Lower leg skin (tissue), 4 donors: ENCODE measurements around the gene GRK1. TPM values are rescaled to one million over a fixed set of nuclear protein-coding genes. Genes with fewer than 3 reads are reported as not detected.

ENCODE experiments used
- DNase-seq, 2 donors: peaks; one replicate each; pipeline ENCODE4 v3.0.0-alpha.2; 2019; ENCODE audit warnings: low spot score in 2 of 2
- H3K4me3 ChIP-seq: fragments of 200-600 bp; sonication (generic); 2 replicates; pipeline ENCODE4 v1.5.1; 2017; ENCODE audit warnings: mild to moderate bottlenecking, low read depth; ENCODE audit not compliant: poor library complexity, severe bottlenecking
- CTCF ChIP-seq, 3 donors: fragments of 450-650 bp; IDR thresholded peaks; one replicate each; pipeline ENCODE4 v1.5.1; 2016; ENCODE audit warnings: antibody characterized with exemption in 3 of 3, mild to moderate bottlenecking in 3 of 3, moderate library complexity in 2 of 3
- POLR2A ChIP-seq, 2 donors: fragments of 450-650 bp; IDR thresholded peaks; one replicate each; pipeline ENCODE4 v1.6.1; 2016 to 2017; ENCODE audit warnings: antibody characterized with exemption in 2 of 2, mild to moderate bottlenecking in 1 of 2, moderate library complexity in 1 of 2
- WGBS, 2 donors: methylation state at CpG; one replicate each; pipeline ENCODE4 v1.1.5; 2018; 5-methylcytosine and 5-hydroxymethylcytosine counted together
- intact Hi-C: fragments of 100-400 bp; cut with DNase I; formaldehyde crosslinking; loops from one replicate; pipeline ENCODE4 v1.15.0; 2023; ENCODE audit warnings: low total_unique reads
- total RNA-seq, 4 donors: library from RNA; depleted of rRNA; stranded (reverse); fragments of >200 nt; gene quantifications; one replicate each; pipeline ENCODE4 v1.1.0, GENCODE V29; 2016

GRK1 gene
- total RNA-seq, 4 donors from 2014 or later = not detected

DNA sequence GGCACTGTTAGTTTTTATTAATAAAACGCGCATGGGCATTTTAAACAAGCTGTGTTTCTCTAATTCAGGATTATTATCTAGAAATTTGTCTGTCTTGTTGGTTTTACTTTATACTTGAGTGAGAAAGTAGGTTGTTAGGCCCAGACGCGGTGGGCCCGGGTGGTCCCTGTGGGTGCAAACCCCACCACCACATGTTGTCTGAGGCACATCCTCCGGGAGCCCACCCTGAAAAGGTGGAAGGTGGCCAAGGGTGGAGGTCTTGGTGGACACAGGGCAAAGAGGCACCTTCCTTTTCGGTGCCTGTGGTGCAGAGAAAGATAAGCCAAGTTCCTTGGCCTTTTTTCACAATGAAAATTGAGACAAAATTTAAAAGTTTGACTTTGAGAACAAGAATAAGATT lies 25.6 kb upstream of the GRK1 start:
- no peak overlapping the region for H3K4me3 ChIP-seq
- intact Hi-C loops = no loop called here
- 82 to 92% methylated on average over 7 of the region's 7 CpGs for WGBS, 2 donors
- DNase-seq = peak in 1 of 2 donors; percentile 32
- TF ChIP-seq CTCF (IDR thresholded peaks at IDR 0.05) (no peak), POLR2A (IDR thresholded peaks at IDR 0.05) (no peak)

DNA sequence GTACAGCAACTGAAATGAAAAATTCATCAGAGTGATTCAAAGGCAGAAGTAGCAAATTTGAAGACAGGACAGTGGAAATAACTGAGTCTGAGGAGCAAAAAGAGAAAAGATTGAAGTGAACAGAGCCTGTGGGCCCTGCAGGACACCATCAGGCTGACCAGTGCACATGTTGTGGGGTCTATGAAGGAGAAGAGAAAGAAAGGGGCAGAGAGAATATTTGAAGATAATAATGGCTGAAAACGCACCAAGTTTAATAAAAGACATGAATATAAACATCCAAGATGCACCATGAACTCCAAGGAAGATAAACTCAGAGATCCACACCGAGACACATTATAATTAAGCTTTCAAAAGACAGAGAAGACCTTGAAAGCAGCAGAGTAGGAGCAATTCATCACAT lies 24.5 kb upstream of the GRK1 start:
- intact Hi-C loops = no loop called here
- 90 to 94% methylated on average over 2 of the region's 2 CpGs for WGBS, 2 donors
- TF ChIP-seq CTCF (IDR thresholded peaks at IDR 0.05) = no peak
- TF ChIP-seq POLR2A (IDR thresholded peaks at IDR 0.05) = no peak
- DNase-seq = no peak
- H3K4me3 ChIP-seq = no peak overlapping the region

- no peak overlapping the region for H3K4me3 ChIP-seq
- no peak for DNase-seq
- WGBS, 2 donors = 94 to 98% methylated on average over 5 of the region's 5 CpGs
- intact Hi-C loops = no loop called here
- TF ChIP-seq CTCF (IDR thresholded peaks at IDR 0.05) (no peak), POLR2A (IDR thresholded peaks at IDR 0.05) (no peak)
These were observed 23.4 kb upstream of the GRK1 start for GRCh38 chr13:113643593-113643992.

DNA sequence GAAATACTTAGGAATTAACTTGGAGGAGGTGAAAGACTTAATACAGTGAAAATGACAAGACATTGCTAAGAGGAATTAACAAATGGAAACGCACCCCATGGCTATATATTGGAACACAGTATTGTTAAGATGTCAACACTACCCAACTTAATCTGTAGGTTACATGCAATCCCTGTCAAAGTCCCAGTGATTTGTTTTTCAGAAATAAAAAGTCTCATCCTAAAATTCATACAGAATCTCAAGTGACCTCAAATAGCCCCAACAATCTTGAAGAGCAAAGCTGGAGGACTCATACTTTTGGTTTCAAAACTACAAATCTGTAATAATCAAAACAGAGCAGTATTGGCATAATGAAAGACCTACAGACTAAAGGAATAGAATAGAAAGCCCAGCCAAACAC lies 22.2 kb upstream of the GRK1 start:
- WGBS, 2 donors = 89 to 100% methylated on average over 1 of the region's 1 CpG
- TF ChIP-seq CTCF (IDR thresholded peaks at IDR 0.05) (no peak), POLR2A (IDR thresholded peaks at IDR 0.05) (no peak)
- intact Hi-C loops = no loop called here

GRCh38 chr13:113645329-113645728 lies 21.7 kb upstream of the GRK1 start:
- no peak for DNase-seq
- WGBS, 2 donors = 92 to 94% methylated on average over 9 of the region's 9 CpGs
- no peak for TF ChIP-seq POLR2A (IDR thresholded peaks at IDR 0.05)
- TF ChIP-seq CTCF (IDR thresholded peaks at IDR 0.05) = no peak
- intact Hi-C loops = no loop called here
- no peak overlapping the region for H3K4me3 ChIP-seq

More for the DNA sequence above, 22.2 kb upstream of the GRK1 start:
- DNase-seq = no peak
- H3K4me3 ChIP-seq = no peak overlapping the region

DNA sequence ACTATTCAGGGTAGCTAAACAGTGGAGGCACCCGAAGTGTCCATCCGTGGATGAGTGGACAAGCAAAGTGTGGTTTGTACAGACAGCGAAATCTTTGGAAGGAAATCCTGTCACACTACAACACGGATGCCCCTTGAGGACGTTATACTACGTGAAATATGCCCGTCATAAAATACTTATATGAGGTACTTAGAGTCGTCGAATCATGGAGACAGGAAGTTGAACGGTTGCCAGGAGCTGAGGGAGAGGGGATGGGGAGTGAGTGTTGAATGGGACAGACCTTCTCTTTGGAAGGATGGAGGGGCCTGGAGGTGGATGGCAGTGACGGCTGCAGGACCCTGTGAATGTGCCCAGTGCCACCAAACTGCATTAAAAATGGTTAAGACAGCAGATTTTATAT lies 20.6 kb upstream of the GRK1 start:
- TF ChIP-seq POLR2A (IDR thresholded peaks at IDR 0.05) (no peak), CTCF (IDR thresholded peaks at IDR 0.05) (no peak)
- no peak overlapping the region for H3K4me3 ChIP-seq
- DNase-seq = peak in 1 of 2 donors; percentile 66
- WGBS, 2 donors = 42 to 50% methylated on average over 11 of the region's 11 CpGs
- intact Hi-C loops = no loop called here
